HepG2 (cell line): ENCODE measurements around the gene H3-3A. TPM values are rescaled to one million over a fixed set of nuclear protein-coding genes. Genes with fewer than 3 reads are reported as not detected.

ENCODE experiments used
- HNRNPLL ChIP-seq: fragments of 200-400 bp; formaldehyde crosslinking; IDR thresholded peaks from 2 replicates; pipeline ENCODE4 v1.6.1; 2017; ENCODE audit warnings: mild to moderate bottlenecking, low read depth, low read length; ENCODE audit not compliant: poor library complexity, severe bottlenecking
- HOXA3 ChIP-seq: sonication (generic); formaldehyde crosslinking; IDR thresholded peaks from 2 replicates; pipeline ENCODE4 v1.5.0; 2020; ENCODE audit warnings: missing genetic modification reagents
- IRF1 ChIP-seq: sonication (generic); formaldehyde crosslinking; IDR thresholded peaks from 2 replicates; pipeline ENCODE4 v1.4.0; 2020; ENCODE audit warnings: low read depth, mild to moderate bottlenecking, missing genetic modification reagents
- MXD4 ChIP-seq: IDR thresholded peaks from 2 replicates; pipeline ENCODE4 v1.6.1; 2016; ENCODE audit warnings: mild to moderate bottlenecking, missing biosample characterization, missing genetic modification reagents
- PAXIP1 ChIP-seq: sonication (generic); formaldehyde crosslinking; conservative IDR thresholded peaks from 2 replicates; pipeline ENCODE4 v1.4.0; 2020; ENCODE audit warnings: mild to moderate bottlenecking, missing genetic modification reagents, moderate library complexity
- SIN3A ChIP-seq: IDR thresholded peaks from 2 replicates; pipeline ENCODE4 v1.6.1; 2011; ENCODE audit warnings: low read depth, mild to moderate bottlenecking, control low read depth, low read length, borderline replicate concordance
- ZBTB40 ChIP-seq, 2 experiments: fragments of 450-650 bp in 1 of 2; sonication (generic) in 1 of 2; formaldehyde crosslinking in 1 of 2; IDR thresholded peaks; 2 replicates each; pipeline versions ENCODE4 v1.6.1 to v1.8.0; 2016 to 2022; ENCODE audit warnings: antibody characterized with exemption in 1 of 2, mild to moderate bottlenecking in 1 of 2, missing genetic modification reagents in 1 of 2
- ZNF281 ChIP-seq: sonication (generic); formaldehyde crosslinking; IDR thresholded peaks from 2 replicates; pipeline ENCODE4 v1.4.0; 2020; ENCODE audit warnings: missing genetic modification reagents, borderline replicate concordance
- ZNF75D ChIP-seq: sonication (generic); formaldehyde crosslinking; IDR thresholded peaks from 2 replicates; pipeline ENCODE4 v1.8.1; 2023; ENCODE audit warnings: missing genetic modification reagents, mild to moderate bottlenecking, borderline replicate concordance
- polyA plus RNA-seq, 8 experiments: library from polyadenylated mRNA; depleted of rRNA in 3 of 8; stranded (reverse) in 7 of 8; unstranded in 1 of 8; fragments of >200 nt; fragmentation: Illumina TruSeq in 4 of 8; extraction: Trizol in 4 of 8; gene quantifications; 2 replicates each; pipeline versions ENCODE4 v1.2.1 to v1.2.3, GENCODE V29; 2011 to 2016; ENCODE audit warnings: low read depth in 4 of 8, missing spikeins in 1 of 8, mixed read lengths in 1 of 8; ENCODE audit not compliant: insufficient read depth in 1 of 8
- total RNA-seq, 5 experiments: library from RNA; depleted of rRNA; stranded (reverse); fragments of >200 nt; fragmentation: Illumina TruSeq; extraction: Trizol; gene quantifications; 2 replicates each; pipeline ENCODE4 v1.2.3, GENCODE V29; 2016; ENCODE audit warnings: low read depth in 1 of 5

The H3-3A gene
- total and polyA plus RNA-seq, 2 of the 13 experiments (the other 11 are each of a cell fraction or from before 2014, with no cell fraction given): 221 to 320 TPM

GRCh38 chr1:226061841-226062557 lies 517 bp upstream of the H3-3A start (continued):
- TF ChIP-seq ZBTB40 (IDR thresholded peaks at IDR 0.05) (no peak), ZBTB40 (CRISPR knock-in tag; IDR thresholded peaks at IDR 0.05) (peak; percentile 78), SIN3A (peak; percentile 55; the same call in 1 of the 2 replicates), IRF1 (CRISPR knock-in tag) (no peak), MXD4 (CRISPR knock-in tag) (peak; percentile 64; the same call in 1 of the 2 replicates), PAXIP1 (no peak; the same call in none of the 2 replicates), HNRNPLL (peak; percentile 78), ZNF281 (peak; percentile 75), ZNF75D (CRISPR knock-in tag) (no peak), HOXA3 (CRISPR knock-in tag) (peak; percentile 69)
